ENCODE data around the gene ELFN2.

Gene ELFN2

GRCh38 chr22:37425800-37426705, 1.2 kb downstream of the ELFN2 start:
- peak in 1 of 2 experiments; percentile 42 for DNase-seq

GRCh38 chr22:37425369-37425768, 1.9 kb downstream of the ELFN2 start:
- no peak for DNase-seq

GRCh38 chr22:37423283-37423682, 4.0 kb downstream of the ELFN2 start:
- DNase-seq = no peak

GRCh38 chr22:37421468-37421877, 5.8 kb downstream of the ELFN2 start:
- DNase-seq = no peak

GRCh38 chr22:37420686-37421467, 6.4 kb downstream of the ELFN2 start:
- no peak for DNase-seq

- DNase-seq = no peak
Measured at GRCh38 chr22:37419969-37420685, 7.2 kb downstream of the ELFN2 start.

- DNase-seq = no peak
Measured at GRCh38 chr22:37419370-37419968, 7.8 kb downstream of the ELFN2 start.

GRCh38 chr22:37418627-37419369, 8.5 kb downstream of the ELFN2 start:
- DNase-seq = no peak

- no peak for DNase-seq
Measured at GRCh38 chr22:37417677-37418348, 9.5 kb downstream of the ELFN2 start.

GRCh38 chr22:37417264-37417663, 10.0 kb downstream of the ELFN2 start:
- DNase-seq = no peak

GRCh38 chr22:37416827-37417226, 10.5 kb downstream of the ELFN2 start:
- DNase-seq = no peak

- DNase-seq = no peak
Measured at GRCh38 chr22:37416389-37416788, 10.9 kb downstream of the ELFN2 start.

GRCh38 chr22:37415210-37415609, 12.1 kb downstream of the ELFN2 start:
- no peak for DNase-seq

GRCh38 chr22:37414288-37414687, 13.0 kb downstream of the ELFN2 start:
- DNase-seq = no peak

GRCh38 chr22:37413546-37413945, 13.7 kb downstream of the ELFN2 start:
- no peak for DNase-seq

- no peak for DNase-seq
Measured at GRCh38 chr22:37412495-37413250, 14.6 kb downstream of the ELFN2 start.

- no peak for DNase-seq
Measured at GRCh38 chr22:37411655-37412054, 15.6 kb downstream of the ELFN2 start.

- no peak for DNase-seq
Measured at GRCh38 chr22:37410174-37411055, 16.9 kb downstream of the ELFN2 start.

- no peak for DNase-seq
Measured at GRCh38 chr22:37409459-37410050, 17.7 kb downstream of the ELFN2 start.

Data from NCI-H187 (cell line).